HepG2 (cell line): ENCODE results near the gene SCML1. TPM values are rescaled to one million over a fixed set of nuclear protein-coding genes. Genes with fewer than 3 reads are reported as not detected.

ENCODE experiments used
- ATAC-seq: fragments of 200-7000 bp; cut with Tn5 transposase; 3 replicates; pipeline ENCODE4 v1.9.1; 2020; ENCODE audit warnings: mild to moderate bottlenecking, moderate library complexity
- BruUV-seq: library from RNA; stranded (reverse); fragments of 400-500 nt; replicated peaks from 2 replicates; lab custom pipeline; 2021; lab: Mats Ljungman, UMichigan
- CTCF ChIA-PET: fragments of 300-600 bp; formaldehyde crosslinking; extraction: SDS; loops from one replicate; lab custom pipeline; 2021; ENCODE audit warnings: low total read pairs, inconsistent platforms, low intra/inter-chr PET ratio; lab: Yijun Ruan, JAX
- POLR2A ChIA-PET: fragments of 350-600 bp; sonication (Branson Sonifier 250); formaldehyde crosslinking; loops from one replicate; lab custom pipeline; 2020; ENCODE audit warnings: antibody characterized with exemption, inconsistent platforms; lab: Yijun Ruan, JAX
- DNase-seq: peaks from one replicate; pipeline ENCODE4 v3.0.0-alpha.2; 2015; ENCODE audit warnings: low spot score
- FAIRE-seq: peaks from 3 replicates; lab custom pipeline; 2011; peaks lifted over from hg19 to GRCh38; lab: Jason Lieb, UNC
- H2AFZ ChIP-seq: one replicate; pipeline ENCODE4 v1.6.1; 2011; ENCODE audit warnings: low read length, inconsistent platforms
- H3K27ac ChIP-seq: fragments of 300-600 bp; 3 replicates; pipeline ENCODE4 v1.8.0; 2011; ENCODE audit warnings: mixed run types, mild to moderate bottlenecking, mixed read lengths, low read length, inconsistent platforms; ENCODE audit not compliant: insufficient read depth; ENCODE audit errors: extremely low read length
- H3K27me3 ChIP-seq, 2 experiments: fragments of 200-600 bp in 1 of 2; 2 replicates in 1 of 2; 3 replicates in 1 of 2; pipeline versions ENCODE4 v1.6.0 to v1.8.0; 2011; ENCODE audit warnings: low read length in 2 of 2, mild to moderate bottlenecking in 2 of 2, moderate library complexity in 2 of 2, inconsistent platforms in 1 of 2; ENCODE audit not compliant: insufficient read depth in 2 of 2, control insufficient read depth in 1 of 2
- H3K36me3 ChIP-seq, 2 experiments: fragments of 200-600 bp in 1 of 2; replicated peaks in 1 of 2; 2 replicates in 1 of 2; 3 replicates in 1 of 2; pipeline versions ENCODE4 v1.5.1 to v1.8.0; 2011; ENCODE audit warnings: low read length in 2 of 2, inconsistent platforms in 1 of 2; ENCODE audit not compliant: insufficient read depth in 2 of 2, control insufficient read depth in 1 of 2
- H3K4me1 ChIP-seq: 2 replicates; pipeline ENCODE4 v1.5.1; 2012; ENCODE audit warnings: low read length, inconsistent platforms; ENCODE audit not compliant: insufficient read depth
- H3K4me2 ChIP-seq: 2 replicates; pipeline ENCODE4 v1.6.0; 2011; ENCODE audit warnings: low read depth, low read length, inconsistent platforms
- H3K4me3 ChIP-seq, 3 experiments: fragments of 200-600 bp in 1 of 3; sonication (generic), shearing (Covaris generic) in 1 of 3; replicated peaks in 1 of 3; 2 replicates each; pipeline ENCODE4 v1.5.1; 2011 to 2016; ENCODE audit warnings: low read length in 3 of 3, inconsistent platforms in 2 of 3, low read depth in 2 of 3, mild to moderate bottlenecking in 2 of 3, control low read depth in 1 of 3, mixed read lengths in 1 of 3; ENCODE audit not compliant: insufficient read depth in 1 of 3
- H3K79me2 ChIP-seq: one replicate; pipeline ENCODE4 v1.6.1; 2011; ENCODE audit warnings: low read length, inconsistent platforms; ENCODE audit not compliant: insufficient read depth
- H3K9ac ChIP-seq: 2 replicates; pipeline ENCODE4 v1.6.0; 2011; ENCODE audit warnings: mild to moderate bottlenecking, low read depth, low read length, inconsistent platforms; ENCODE audit not compliant: insufficient read depth
- H3K9me3 ChIP-seq: 2 replicates; pipeline ENCODE4 v1.5.1; 2012; ENCODE audit warnings: mild to moderate bottlenecking, low read length
- H4K20me1 ChIP-seq: 2 replicates; pipeline ENCODE4 v1.6.0; 2011; ENCODE audit warnings: inconsistent platforms, mild to moderate bottlenecking, low read length, moderate library complexity; ENCODE audit not compliant: insufficient read depth
- ATF7 ChIP-seq, 2 experiments: fragments of 450-650 bp in 1 of 2; sonication (generic) in 1 of 2; formaldehyde crosslinking in 1 of 2; IDR thresholded peaks; 2 replicates each; pipeline versions ENCODE4 v1.4.0 to v1.6.1; 2016 to 2020; ENCODE audit warnings: antibody characterized with exemption in 1 of 2, mild to moderate bottlenecking in 1 of 2, missing genetic modification reagents in 1 of 2
- CREB1 ChIP-seq, 2 experiments: fragments of 450-650 bp in 1 of 2; IDR thresholded peaks; 2 replicates each; pipeline ENCODE4 v1.6.1; 2016 to 2017; ENCODE audit warnings: control low read depth in 1 of 2, mild to moderate bottlenecking in 1 of 2, missing compliant biosample characterization in 1 of 2, missing genetic modification characterization in 1 of 2
- SKIL ChIP-seq: sonication (generic); formaldehyde crosslinking; IDR thresholded peaks from 2 replicates; pipeline ENCODE4 v1.8.0; 2022; ENCODE audit warnings: missing genetic modification reagents, mild to moderate bottlenecking, moderate library complexity, borderline replicate concordance
- SMC3 ChIP-seq: IDR thresholded peaks from 2 replicates; pipeline ENCODE4 v1.6.1; 2011; ENCODE audit warnings: low read length, improper control_type of control experiment
- STAG1 ChIP-seq: sonication (generic); formaldehyde crosslinking; IDR thresholded peaks from 2 replicates; pipeline ENCODE4 v1.4.0; 2020; ENCODE audit warnings: missing genetic modification reagents
- TBP ChIP-seq: sonication (generic); formaldehyde crosslinking; IDR thresholded peaks from 2 replicates; pipeline ENCODE4 v1.5.0; 2020; ENCODE audit warnings: missing genetic modification reagents
- ZFYVE20 ChIP-seq: sonication (generic); formaldehyde crosslinking; IDR thresholded peaks from 2 replicates; pipeline ENCODE4 v1.8.0; 2023; ENCODE audit warnings: low read depth, mild to moderate bottlenecking, moderate library complexity, missing genetic modification reagents, borderline replicate concordance
- ZNF24 ChIP-seq: fragments of 450-650 bp; IDR thresholded peaks from 2 replicates; pipeline ENCODE4 v1.6.1; 2017; ENCODE audit warnings: antibody characterized with exemption, mild to moderate bottlenecking
- ZNF383 ChIP-seq: sonication (generic); formaldehyde crosslinking; IDR thresholded peaks from 2 replicates; pipeline ENCODE4 v1.4.0; 2020; ENCODE audit warnings: missing genetic modification reagents, mild to moderate bottlenecking, borderline replicate concordance
- ZNF460 ChIP-seq: sonication (generic); formaldehyde crosslinking; IDR thresholded peaks from 2 replicates; pipeline ENCODE4 v1.5.1; 2020; ENCODE audit warnings: missing genetic modification reagents, mild to moderate bottlenecking, borderline replicate concordance
- WGBS: methylation state at CpG from one replicate; pipeline ENCODE4 v1.1.6; 2017; ENCODE audit warnings: low lambda C conversion rate; 5-methylcytosine and 5-hydroxymethylcytosine counted together
- in situ Hi-C: cut with HindIII; loops from 2 replicates; pipeline ENCODE4 v1.10.0; 2017; ENCODE audit warnings: low pct_unique_long_range_greater_than_20kb; ENCODE audit not compliant: extremely low pct_ligation_motif_present
- intact Hi-C: fragments of 100-400 bp; cut with micrococcal nuclease; formaldehyde crosslinking; loops from one replicate; pipeline ENCODE4 v1.10.0; 2022; ENCODE audit not compliant: unreplicated experiment
- polyA plus RNA-seq, 8 experiments: library from polyadenylated mRNA; depleted of rRNA in 3 of 8; stranded (reverse) in 7 of 8; unstranded in 1 of 8; fragments of >200 nt; fragmentation: Illumina TruSeq in 4 of 8; extraction: Trizol in 4 of 8; gene quantifications; 2 replicates each; pipeline versions ENCODE4 v1.2.1 to v1.2.3, GENCODE V29; 2011 to 2016; ENCODE audit warnings: low read depth in 4 of 8, missing spikeins in 1 of 8, mixed read lengths in 1 of 8; ENCODE audit not compliant: insufficient read depth in 1 of 8
- total RNA-seq, 5 experiments: library from RNA; depleted of rRNA; stranded (reverse); fragments of >200 nt; fragmentation: Illumina TruSeq; extraction: Trizol; gene quantifications; 2 replicates each; pipeline ENCODE4 v1.2.3, GENCODE V29; 2016; ENCODE audit warnings: low read depth in 1 of 5
- TF ChIP-seq, protein P1 (sequence below): sonication (generic); formaldehyde crosslinking; IDR thresholded peaks from 2 replicates; pipeline ENCODE4 v1.5.0; 2020; ENCODE audit warnings: mild to moderate bottlenecking, missing genetic modification reagents, moderate library complexity

The SCML1 gene
- total and polyA plus RNA-seq, 2 of the 13 experiments (the other 11 are each of a cell fraction or from before 2014, with no cell fraction given) = 24.2 to 129 TPM

DNA sequence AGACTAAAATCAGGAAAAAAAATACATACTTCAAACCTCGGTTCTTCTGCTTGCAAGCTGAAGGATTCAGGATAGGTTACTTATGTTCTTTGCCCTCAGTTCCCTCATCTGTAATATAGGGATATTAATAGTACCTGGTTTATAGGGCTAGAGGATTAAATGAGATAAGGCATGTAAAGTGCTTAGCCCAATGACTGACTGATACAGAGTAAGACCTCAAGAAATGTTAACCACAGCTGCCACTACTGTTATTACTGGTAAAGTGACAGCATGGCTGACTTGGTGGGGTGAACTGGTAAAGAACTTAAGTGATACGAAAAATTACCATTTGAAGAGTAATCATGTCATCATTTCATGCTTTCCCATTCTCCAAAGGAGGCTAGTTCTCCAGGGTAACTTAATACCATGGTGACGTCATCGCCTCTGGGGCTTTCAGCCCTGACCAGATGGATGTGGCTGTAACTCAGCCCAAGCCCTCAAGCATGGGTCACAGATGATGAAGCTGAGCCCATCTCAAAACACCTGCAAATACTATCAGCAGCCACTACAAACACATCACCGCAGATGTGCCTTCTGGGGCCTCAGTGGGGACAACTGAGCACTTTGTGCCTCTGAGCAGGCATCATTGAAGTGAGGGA, 44.5 kb upstream of the SCML1 start:
- CTCF ChIA-PET = no interaction called here
- WGBS = 85% methylated on average over 1 of the region's 5 CpGs
- Histone ChIP-seq H3K4me2 (no peak overlapping the region), H3K36me3 (no peaks in the 10 kb centered on the region), H3K9ac (no peak overlapping the region), H3K27ac (no peak overlapping the region), H2AFZ (no peak overlapping the region), H3K79me2 (no peaks in the 10 kb centered on the region), H3K4me3 (no peak overlapping the region), H3K9me3 (no peaks in the 10 kb centered on the region), H3K27me3 (no peaks in the 10 kb centered on the region), H3K4me1 (0 out of 2 replicates have a peak, but pooled peaks cover 5% of the 10 kb centered on the region), H4K20me1 (no peaks in the 10 kb centered on the region)
- POLR2A ChIA-PET = no interaction called here
- intact Hi-C loops = loop anchor here (10.0 kb wide), 1 partner anchor 522 kb away; no protein-coding TSS in a partner anchor
- in situ Hi-C loops = loop anchor here (25.0 kb wide), 1 partner anchor 456 kb away; no protein-coding TSS in a partner anchor
- no TSS peak for BruUV-seq
- no peak for DNase-seq
- no peak for ATAC-seq
- TF ChIP-seq SKIL (CRISPR knock-in tag) (no peak), CREB1 (IDR thresholded peaks at IDR 0.05) (peak; percentile 93), CREB1 (CRISPR knock-in tag; IDR thresholded peaks at IDR 0.05) (no peak), ATF7 (IDR thresholded peaks at IDR 0.05) (peak; percentile 94), ATF7 (CRISPR knock-in tag; IDR thresholded peaks at IDR 0.05) (no peak)
- FAIRE-seq = no peak

DNA sequence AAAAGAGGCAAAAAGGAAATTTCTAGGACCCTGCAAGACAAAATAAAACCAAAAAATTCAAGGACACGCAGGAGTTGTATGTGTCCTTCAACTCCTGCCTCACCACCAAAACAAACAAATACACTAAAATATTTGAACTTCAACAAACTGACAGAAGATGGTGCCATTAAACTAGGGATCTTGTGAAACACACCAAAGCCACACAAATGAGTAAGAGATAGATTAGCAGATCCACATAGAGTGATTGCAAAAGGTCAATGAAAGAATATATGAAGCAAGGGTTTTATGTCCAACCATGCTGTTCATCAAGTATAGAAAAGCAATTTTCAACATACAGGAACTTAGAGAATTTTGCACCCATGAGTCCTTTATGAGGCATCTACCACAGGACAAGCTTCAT, 40.1 kb upstream of the SCML1 start:
- no TSS peak for BruUV-seq
- CTCF ChIA-PET = interaction anchor here (0.7 kb wide), 1 partner anchor 91 kb away, joined by 3 read pairs; no protein-coding TSS in a partner anchor
- H3K36me3 ChIP-seq = no peaks in the 10 kb centered on the region
- ATAC-seq (peak; percentile 58; the same call in 2 of the 3 replicates), FAIRE-seq (no peak), DNase-seq (peak; percentile 56)
- 7% methylated on average over 1 of the region's 1 CpG for WGBS
- H3K79me2 ChIP-seq = no peaks in the 10 kb centered on the region
- no peak overlapping the region for H3K9ac ChIP-seq
- no peaks in the 10 kb centered on the region for H4K20me1 ChIP-seq
- 0 out of 2 replicates have a peak, but pooled peaks cover 5% of the 10 kb centered on the region for H3K4me1 ChIP-seq
- no peak overlapping the region for H3K4me2 ChIP-seq
- no peak overlapping the region for H3K4me3 ChIP-seq
- in situ Hi-C loops = loop anchor here (25.0 kb wide), 1 partner anchor 460 kb away; no protein-coding TSS in a partner anchor
- no peak overlapping the region for H3K27ac ChIP-seq
- no peak overlapping the region for H2AFZ ChIP-seq
- POLR2A ChIA-PET = no interaction called here
- intact Hi-C loops = loop anchor here (5.0 to 10.0 kb wide), 2 partner anchors 518 to 680 kb away; no protein-coding TSS in a partner anchor
- no peaks in the 10 kb centered on the region for H3K9me3 ChIP-seq
- no peaks in the 10 kb centered on the region for H3K27me3 ChIP-seq
- TF ChIP-seq ZNF24 (no peak), ZNF383 (no peak), SMC3 (peak; percentile 51; the same call in 1 of the 2 replicates), ZFYVE20 (no peak), TBP (CRISPR knock-in tag) (no peak), STAG1 (CRISPR knock-in tag) (peak; percentile 74), ZNF460 (CRISPR knock-in tag) (no peak)
- TF ChIP-seq, protein P1, sequence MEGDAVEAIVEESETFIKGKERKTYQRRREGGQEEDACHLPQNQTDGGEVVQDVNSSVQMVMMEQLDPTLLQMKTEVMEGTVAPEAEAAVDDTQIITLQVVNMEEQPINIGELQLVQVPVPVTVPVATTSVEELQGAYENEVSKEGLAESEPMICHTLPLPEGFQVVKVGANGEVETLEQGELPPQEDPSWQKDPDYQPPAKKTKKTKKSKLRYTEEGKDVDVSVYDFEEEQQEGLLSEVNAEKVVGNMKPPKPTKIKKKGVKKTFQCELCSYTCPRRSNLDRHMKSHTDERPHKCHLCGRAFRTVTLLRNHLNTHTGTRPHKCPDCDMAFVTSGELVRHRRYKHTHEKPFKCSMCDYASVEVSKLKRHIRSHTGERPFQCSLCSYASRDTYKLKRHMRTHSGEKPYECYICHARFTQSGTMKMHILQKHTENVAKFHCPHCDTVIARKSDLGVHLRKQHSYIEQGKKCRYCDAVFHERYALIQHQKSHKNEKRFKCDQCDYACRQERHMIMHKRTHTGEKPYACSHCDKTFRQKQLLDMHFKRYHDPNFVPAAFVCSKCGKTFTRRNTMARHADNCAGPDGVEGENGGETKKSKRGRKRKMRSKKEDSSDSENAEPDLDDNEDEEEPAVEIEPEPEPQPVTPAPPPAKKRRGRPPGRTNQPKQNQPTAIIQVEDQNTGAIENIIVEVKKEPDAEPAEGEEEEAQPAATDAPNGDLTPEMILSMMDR (CRISPR knock-in tag) = peak; percentile 69
